ENCODE data around the gene OVCH1.
"Not testable (repeated sequence)": the region's sequence is repeated elsewhere in the genome, so short reads cannot be mapped to it uniquely, and the experiment has no call there.

The OVCH1 gene

DNA sequence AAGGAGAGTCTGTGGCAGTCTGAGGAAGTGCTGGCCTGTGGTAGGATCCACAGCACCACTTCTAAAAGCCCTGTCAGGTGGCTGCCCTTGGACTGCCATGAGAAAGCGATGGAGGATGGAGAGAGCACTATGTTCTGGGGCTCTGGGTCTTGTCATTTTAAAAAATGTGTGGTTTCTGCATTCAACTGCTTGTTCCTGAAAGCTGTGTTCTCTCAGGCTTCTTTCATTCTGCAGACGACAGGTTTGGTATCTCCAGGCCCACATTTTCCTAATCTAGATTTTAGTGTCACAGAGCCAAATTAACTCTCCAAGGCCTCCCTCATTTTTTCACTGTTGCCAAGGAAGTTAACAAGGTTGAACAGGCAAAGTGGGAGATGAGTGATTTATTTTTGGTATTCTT lies 10.5 kb downstream of the OVCH1 start:
- DNase-seq: no peak

- peak; percentile 22 for DNase-seq
Observed at GRCh38 chr12:29463198-29463597, 34.3 kb downstream of the OVCH1 start.

DNA sequence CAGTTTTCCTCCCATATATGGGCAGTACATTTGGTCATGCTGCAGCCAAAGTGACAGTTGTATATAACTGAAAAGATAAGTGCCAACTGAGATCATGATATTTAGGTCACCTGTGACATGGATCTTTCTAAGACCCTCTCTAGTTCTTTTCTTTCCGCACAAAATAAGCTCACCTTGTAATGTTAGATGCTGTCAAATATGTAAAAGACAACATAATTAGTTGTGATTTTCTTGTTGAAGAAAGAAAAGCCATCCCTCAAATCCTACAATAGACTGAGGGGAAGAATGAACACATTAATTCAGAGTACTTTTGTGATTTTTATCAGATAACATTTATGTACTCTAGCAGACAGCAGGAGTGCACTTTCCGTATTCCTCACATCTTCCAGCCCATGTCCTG lies 37.4 kb downstream of the OVCH1 start:
- DNase-seq: no peak

DNA sequence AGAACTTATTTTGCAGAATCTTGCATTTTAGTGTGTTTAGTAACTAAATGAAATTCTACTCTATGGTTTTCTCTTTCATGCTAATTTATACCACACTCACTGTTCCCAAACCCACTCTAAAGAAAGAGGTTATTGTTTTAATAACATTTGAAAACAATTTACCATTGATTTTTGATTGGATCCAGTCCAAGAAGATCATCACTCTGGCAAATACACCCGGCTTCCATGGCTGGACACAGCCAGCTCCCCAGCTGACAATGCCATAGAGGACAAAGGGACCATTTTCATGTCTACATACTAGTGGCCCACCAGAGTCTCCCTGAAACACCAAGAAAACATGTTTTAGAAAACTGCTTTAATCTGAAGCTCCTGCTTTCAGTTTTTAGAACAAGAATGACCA lies 42.4 kb downstream of the OVCH1 start:
- DNase-seq: no peak

GRCh38 chr12:29451888-29452287 lies 45.6 kb downstream of the OVCH1 start:
- DNase-seq: no peak

- DNase-seq: no peak
Observed at GRCh38 chr12:29448157-29448556, 49.3 kb downstream of the OVCH1 start.

DNA sequence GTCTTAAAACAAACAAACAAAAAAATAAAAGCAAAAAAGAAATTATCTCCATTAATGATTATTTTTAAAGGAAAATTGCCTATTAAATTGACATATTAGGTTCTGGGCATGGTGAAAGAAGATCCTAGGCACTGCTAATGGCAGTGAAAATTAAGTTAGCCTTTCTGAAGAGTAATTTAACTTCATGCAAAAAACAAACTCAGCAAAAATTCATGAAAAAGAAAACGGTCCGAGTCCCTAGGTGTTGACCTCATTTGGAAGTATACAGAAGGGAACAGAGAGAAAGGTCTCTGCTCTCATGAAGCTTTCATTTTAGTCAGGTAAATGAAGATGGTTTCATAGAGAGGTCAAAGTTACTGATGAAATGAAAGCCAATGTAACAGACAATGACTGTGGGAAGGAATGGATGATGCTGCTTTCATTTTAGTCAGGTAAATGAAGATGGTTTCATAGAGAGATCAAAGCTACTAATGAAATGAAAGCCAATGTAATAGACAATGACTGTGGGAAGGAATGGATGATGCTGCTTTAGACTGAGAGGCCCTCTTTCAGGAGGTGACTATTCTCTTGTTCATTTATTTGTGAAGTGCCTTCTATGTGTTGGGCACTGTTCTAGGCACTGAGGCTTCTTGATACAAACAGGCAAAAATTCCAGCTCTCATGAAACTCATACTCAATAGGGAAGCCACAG lies 50.1 kb downstream of the OVCH1 start:
- DNase-seq: no peak

DNA sequence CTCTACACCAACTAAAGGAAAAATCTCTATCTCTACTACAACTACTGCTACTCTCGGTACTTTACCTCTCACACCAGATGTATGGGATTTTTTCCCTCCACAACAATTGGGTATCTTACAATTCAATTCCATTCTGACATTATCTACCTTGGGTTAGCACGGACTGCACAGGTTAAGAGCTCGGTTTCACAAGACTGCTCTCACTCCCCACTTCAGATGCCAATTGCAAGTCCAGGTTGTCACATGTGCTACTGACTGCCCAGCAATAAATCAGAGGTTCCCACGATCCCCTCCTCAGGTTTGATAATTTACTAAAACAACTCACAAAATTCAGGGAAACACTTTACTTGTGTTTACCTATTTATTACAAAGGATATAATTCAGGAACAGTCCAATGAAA lies 58.0 kb downstream of the OVCH1 start:
- DNase-seq: no peak

- DNase-seq: no peak
Observed at GRCh38 chr12:29438752-29439408, 58.6 kb downstream of the OVCH1 start.

- DNase-seq: no peak
Observed at GRCh38 chr12:29437575-29437974, 59.9 kb downstream of the OVCH1 start.

DNA sequence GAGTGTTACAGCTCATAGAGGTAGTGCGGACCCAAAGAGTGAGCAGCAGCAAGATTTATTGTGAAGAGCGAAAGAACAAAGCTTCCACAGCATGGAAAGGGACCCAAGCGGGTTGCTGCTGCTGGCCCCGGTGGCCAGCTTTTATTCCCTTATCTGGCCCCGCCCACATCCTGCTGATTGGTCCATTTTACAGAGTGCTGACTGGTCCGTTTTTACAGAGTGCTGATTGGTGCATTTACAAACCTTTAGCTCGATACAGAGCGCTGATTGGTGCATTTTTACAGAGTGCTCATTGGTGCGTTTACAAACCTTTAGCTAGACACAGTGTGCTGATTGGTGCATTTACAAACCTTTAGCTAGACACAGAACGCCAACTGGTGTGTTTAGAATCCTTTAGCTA lies 60.7 kb downstream of the OVCH1 start:
- DNase-seq: not testable (repeated sequence)

GRCh38 chr12:29431513-29431912 lies 66.0 kb downstream of the OVCH1 start:
- no peak for DNase-seq

GRCh38 chr12:29430716-29431044 lies 66.8 kb downstream of the OVCH1 start:
- DNase-seq: no peak

DNA sequence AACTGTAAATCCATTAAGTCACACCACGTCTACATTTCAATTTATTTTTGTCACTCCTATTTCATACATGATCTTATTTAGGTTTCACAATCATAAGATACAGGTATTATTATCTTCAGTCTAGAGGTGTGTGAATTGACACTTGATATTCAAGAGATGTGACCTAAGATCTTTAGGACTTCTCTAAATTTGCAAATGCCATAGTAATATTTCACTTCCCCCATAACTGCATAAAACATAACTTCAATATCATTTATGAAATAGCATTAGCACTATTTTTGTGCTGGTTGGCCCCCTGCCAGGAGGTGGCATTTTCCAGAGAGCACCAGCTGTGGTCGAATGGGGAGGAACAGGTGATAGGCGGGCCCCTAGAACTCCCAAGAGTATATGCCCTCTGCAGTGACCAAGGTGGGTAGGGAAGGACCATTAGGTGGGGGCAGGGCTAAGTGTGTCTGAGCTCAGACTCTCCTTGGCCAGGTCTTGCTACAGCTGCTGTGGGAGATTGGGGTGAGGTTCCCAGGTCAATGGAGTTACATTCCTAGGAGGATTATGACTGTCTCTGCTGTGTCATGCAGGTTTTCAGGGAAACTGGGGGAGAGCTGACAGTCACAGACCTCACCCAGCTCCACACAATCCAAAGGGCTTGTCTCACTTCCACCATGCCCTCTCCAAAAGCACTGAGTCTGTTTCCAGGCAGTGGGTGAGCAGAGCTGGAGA lies 67.3 kb downstream of the OVCH1 start:
- no peak for DNase-seq

DNA sequence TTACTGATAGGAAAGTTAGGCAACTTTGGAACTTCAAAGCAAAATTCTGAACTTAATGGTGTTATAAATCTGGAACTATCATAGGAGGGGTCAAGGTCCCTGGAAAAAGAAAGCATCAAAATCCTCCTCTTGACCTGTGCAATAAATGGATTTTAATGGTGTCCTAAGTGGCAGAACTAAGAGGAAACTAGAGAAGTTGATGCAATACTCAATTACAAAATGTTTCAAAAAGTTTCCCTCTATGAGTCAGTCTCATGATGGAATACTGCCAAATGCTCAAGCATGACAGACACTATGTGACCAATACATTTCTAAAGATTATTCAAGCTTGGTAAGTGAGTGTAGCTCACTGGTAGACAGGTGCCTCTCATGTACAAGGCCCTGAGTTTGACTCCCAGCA lies 68.9 kb downstream of the OVCH1 start:
- peak; percentile 85 for DNase-seq

DNA sequence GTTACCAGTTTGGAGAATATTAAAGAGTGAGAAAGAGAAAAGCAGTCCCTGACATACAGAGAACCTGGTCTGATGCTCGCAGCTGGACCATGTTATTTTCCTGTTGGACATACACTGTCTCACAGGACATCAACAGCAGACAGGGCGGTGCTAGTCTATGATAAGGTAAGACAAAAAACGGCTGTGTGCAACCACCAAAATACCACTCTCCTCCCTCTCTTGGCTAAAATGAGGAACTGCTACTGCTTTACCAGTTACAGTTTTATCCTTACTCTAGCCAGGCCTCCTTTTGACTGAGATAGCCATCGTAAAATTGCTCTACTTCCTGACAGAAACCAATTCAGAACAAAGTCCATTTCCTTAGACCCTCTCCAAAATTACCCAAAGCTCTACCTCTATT lies 69.5 kb downstream of the OVCH1 start:
- DNase-seq: peak; percentile 88

DNA sequence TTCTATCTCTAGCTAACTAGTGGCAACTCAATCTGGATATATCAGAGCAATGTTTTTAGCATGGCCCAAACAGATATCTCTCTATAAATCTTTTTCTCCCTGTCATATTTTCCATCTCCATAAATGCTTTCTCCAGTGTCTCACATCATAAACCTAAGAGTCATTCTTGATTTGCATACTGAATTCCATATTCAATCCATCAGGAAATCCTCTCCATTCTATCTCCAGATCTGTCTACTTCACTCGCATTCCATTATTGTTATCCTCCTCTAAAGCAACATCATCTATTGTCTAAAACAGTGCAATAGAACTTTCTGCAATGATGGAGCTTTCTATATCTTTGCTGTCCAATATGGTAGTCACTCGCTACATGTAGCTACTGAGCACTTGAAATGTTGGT lies 71.0 kb downstream of the OVCH1 start:
- no peak for DNase-seq

- DNase-seq: no peak
Observed at GRCh38 chr12:29425722-29426121, 71.8 kb downstream of the OVCH1 start.

GRCh38 chr12:29416748-29417147 lies 80.7 kb downstream of the OVCH1 start:
- DNase-seq: no peak

GRCh38 chr12:29415111-29415510 lies 82.4 kb downstream of the OVCH1 start:
- no peak for DNase-seq

DNA sequence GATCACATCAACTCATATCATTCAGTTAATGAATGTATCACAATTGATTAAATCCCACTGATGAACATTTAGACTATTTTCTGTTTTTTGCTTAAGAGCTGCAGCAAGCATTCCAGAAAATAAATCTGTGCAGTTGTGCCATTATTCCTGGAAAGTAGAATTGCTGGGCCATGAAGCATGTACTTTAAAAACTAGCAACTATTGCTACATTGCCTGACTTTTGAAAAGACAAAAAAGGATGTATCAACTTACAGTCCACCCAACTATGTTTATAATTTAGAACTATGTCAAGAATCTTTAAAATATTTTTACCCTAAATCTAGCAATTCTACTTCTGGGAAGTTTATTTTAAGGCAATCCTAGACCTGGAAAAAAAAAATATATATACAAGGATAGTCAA lies 83.1 kb downstream of the OVCH1 start:
- no peak for DNase-seq

DNA sequence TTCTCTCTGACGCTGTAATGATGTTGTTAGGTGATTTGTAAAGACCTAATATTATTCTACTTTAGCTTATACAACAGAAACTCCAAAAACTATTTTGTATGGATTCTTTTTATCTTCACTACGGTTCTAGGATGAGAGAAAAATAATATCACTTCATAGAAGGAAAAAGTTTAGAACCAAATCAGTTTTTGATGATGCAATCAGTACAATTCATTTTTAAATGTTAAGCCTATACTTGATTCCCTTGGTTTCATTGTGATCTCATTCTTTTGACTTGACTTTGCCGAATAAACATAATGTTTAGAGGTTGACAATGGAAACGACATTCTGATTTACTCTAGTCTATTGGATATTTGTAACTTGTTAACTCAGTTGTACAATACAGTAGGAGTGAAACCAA lies 91.9 kb downstream of the OVCH1 start:
- DNase-seq: no peak

DNA sequence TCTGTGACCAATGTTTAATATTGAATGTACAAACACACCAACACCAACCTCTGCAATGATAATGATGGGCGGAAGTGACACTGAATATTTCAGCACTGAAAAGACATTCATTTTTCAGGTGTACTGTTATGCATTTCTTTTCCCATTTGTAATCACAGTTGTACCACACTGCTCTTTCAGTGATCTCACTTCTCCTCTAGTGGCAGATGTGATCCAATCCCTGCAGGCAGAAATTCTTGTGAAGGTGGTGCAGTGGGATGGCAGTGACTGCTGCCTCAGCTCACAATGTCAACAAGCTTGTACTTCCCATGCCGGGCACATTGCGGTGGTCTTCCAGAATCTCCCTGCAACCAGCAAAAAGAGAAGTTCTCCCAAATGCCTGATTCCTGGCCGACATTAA lies 93.5 kb downstream of the OVCH1 start:
- DNase-seq: no peak

GRCh38 chr12:29402437-29402836 lies 95.0 kb downstream of the OVCH1 start:
- no peak for DNase-seq

DNA sequence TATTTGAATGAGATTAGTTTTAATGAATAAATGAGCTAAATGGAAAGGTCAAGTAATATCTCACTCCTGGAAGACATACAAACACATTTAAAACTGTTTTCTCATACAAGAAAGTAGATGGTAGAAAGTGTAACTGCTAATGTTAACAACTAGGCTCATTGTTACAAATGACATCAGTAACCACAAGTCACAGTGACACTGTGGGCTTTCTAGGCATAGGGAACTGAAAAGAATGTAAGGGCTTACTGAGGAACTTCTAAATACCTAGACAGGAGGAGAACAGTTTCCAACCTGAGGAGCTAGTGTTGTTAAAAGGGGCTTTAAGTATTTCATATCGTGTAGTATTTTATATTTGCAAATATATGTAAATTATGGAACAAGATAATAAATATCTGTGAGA lies 99.0 kb downstream of the OVCH1 start:
- no peak for DNase-seq
